NB4 (cell line): ENCODE measurements around the gene PANX3.

Source experiments
- POLR2A ChIP-seq: IDR thresholded peaks from 2 replicates; pipeline ENCODE4 v1.6.1; 2011; ENCODE audit warnings: mild to moderate bottlenecking; ENCODE audit not compliant: insufficient read length; ENCODE audit errors: extremely low read depth
- TF ChIP-seq, protein P1 (sequence below): IDR thresholded peaks from one replicate; pipeline ENCODE4 v1.5.1; 2012; ENCODE audit warnings: low read depth, low read length

GRCh38 chr11:124658501-124658900 lies 47.3 kb downstream of the PANX3 start:
- no peak for TF ChIP-seq POLR2A
- TF ChIP-seq, protein P1, sequence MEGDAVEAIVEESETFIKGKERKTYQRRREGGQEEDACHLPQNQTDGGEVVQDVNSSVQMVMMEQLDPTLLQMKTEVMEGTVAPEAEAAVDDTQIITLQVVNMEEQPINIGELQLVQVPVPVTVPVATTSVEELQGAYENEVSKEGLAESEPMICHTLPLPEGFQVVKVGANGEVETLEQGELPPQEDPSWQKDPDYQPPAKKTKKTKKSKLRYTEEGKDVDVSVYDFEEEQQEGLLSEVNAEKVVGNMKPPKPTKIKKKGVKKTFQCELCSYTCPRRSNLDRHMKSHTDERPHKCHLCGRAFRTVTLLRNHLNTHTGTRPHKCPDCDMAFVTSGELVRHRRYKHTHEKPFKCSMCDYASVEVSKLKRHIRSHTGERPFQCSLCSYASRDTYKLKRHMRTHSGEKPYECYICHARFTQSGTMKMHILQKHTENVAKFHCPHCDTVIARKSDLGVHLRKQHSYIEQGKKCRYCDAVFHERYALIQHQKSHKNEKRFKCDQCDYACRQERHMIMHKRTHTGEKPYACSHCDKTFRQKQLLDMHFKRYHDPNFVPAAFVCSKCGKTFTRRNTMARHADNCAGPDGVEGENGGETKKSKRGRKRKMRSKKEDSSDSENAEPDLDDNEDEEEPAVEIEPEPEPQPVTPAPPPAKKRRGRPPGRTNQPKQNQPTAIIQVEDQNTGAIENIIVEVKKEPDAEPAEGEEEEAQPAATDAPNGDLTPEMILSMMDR, result no peak
